ENCODE results near the gene HBA1. TPM values are rescaled to one million over a fixed set of nuclear protein-coding genes. Genes with fewer than 3 reads are reported as not detected.
"Not testable (repeated sequence)": the region's sequence is repeated elsewhere in the genome, so short reads cannot be mapped to it uniquely, and the experiment has no call there.

HBA1 gene
- total RNA-seq, 1 donor from 2014 or later: not detected

- intact Hi-C loops (cut with micrococcal nuclease): not testable (repeated sequence)
Observed at GRCh38 chr16:173928-174769, 2.3 kb upstream of the HBA1 start.

GRCh38 chr16:175011-175949 lies 1.2 kb upstream of the HBA1 start:
- intact Hi-C loops (cut with micrococcal nuclease): no loop called here

- intact Hi-C loops (cut with micrococcal nuclease): not testable (repeated sequence)
Observed at GRCh38 chr16:176006-176405, 474 bp upstream of the HBA1 start.

- intact Hi-C loops (cut with micrococcal nuclease): no loop called here
Observed at GRCh38 chr16:177394-177822, 928 bp downstream of the HBA1 start.

- intact Hi-C loops (cut with micrococcal nuclease): no loop called here
Observed at GRCh38 chr16:177981-178667, 1.6 kb downstream of the HBA1 start.

- intact Hi-C loops (cut with micrococcal nuclease): no loop called here
Observed at GRCh38 chr16:178668-179015, 2.2 kb downstream of the HBA1 start.

GRCh38 chr16:179211-180092 lies 3.0 kb downstream of the HBA1 start:
- intact Hi-C loops (cut with micrococcal nuclease): loop anchor here (2.0 kb wide), 2 partner anchors 63 to 73 kb away; no protein-coding TSS in a partner anchor

GRCh38 chr16:180101-180675 lies 3.7 kb downstream of the HBA1 start, which contains the start of gene HBQ1:
HBQ1 (plus strand) TSS chr16:180459; CDS start chr16:180487, 28 bp downstream.
- intact Hi-C loops (cut with micrococcal nuclease): loop anchor here (2.0 kb wide), 2 partner anchors 63 to 73 kb away; no protein-coding TSS in a partner anchor

- intact Hi-C loops (cut with micrococcal nuclease): loop anchor here (1.0 to 2.0 kb wide), 3 partner anchors 64 to 116 kb away; no protein-coding TSS in a partner anchor
Observed at GRCh38 chr16:180681-181564, 4.4 kb downstream of the HBA1 start.

- intact Hi-C loops (cut with micrococcal nuclease): loop anchor here (1.0 to 2.0 kb wide), 3 partner anchors 65 to 116 kb away; no protein-coding TSS in a partner anchor
Observed at GRCh38 chr16:181565-182021, 5.1 kb downstream of the HBA1 start.

- intact Hi-C loops (cut with micrococcal nuclease): no loop called here
Observed at GRCh38 chr16:183005-183404, 6.5 kb downstream of the HBA1 start.

GRCh38 chr16:185213-185612 lies 8.7 kb downstream of the HBA1 start:
- intact Hi-C loops (cut with micrococcal nuclease): no loop called here

GRCh38 chr16:185691-186090 lies 9.2 kb downstream of the HBA1 start:
- intact Hi-C loops (cut with micrococcal nuclease): no loop called here

- intact Hi-C loops (cut with micrococcal nuclease): no loop called here
Observed at GRCh38 chr16:187330-187729, 10.8 kb downstream of the HBA1 start.

GRCh38 chr16:188674-189073 lies 12.2 kb downstream of the HBA1 start:
- intact Hi-C loops (cut with micrococcal nuclease): no loop called here

- intact Hi-C loops (cut with micrococcal nuclease): no loop called here
Observed at GRCh38 chr16:189604-190186, 13.2 kb downstream of the HBA1 start.

- intact Hi-C loops (cut with micrococcal nuclease): no loop called here
Observed at GRCh38 chr16:191831-192230, 15.4 kb downstream of the HBA1 start.

- intact Hi-C loops (cut with micrococcal nuclease): no loop called here
Observed at GRCh38 chr16:192686-193085, 16.2 kb downstream of the HBA1 start.

Measured in T-helper 2 cell treated with Interferon-gamma antibody and Interleukin-4, amounts not matched to agents 100 ng/mL and 5 ng/mL, for 36 hours (primary cell).